Caco-2 (cell line): ENCODE data around the gene EPHB1. TPM values are rescaled to one million over a fixed set of nuclear protein-coding genes. Genes with fewer than 3 reads are reported as not detected.

Experiments used
- BruUV-seq: library from RNA; stranded (reverse); fragments of 400-500 nt; replicated peaks from 2 replicates; lab custom pipeline; 2021; lab: Mats Ljungman, UMichigan
- CTCF ChIA-PET: fragments of 300-600 bp; sonication (Branson Sonifier 250); formaldehyde crosslinking; loops from one replicate; lab custom pipeline; 2022; ENCODE audit warnings: antibody characterized with exemption; lab: Charles Lee
- POLR2A ChIA-PET: fragments of 300-600 bp; sonication (Branson Sonifier 250); formaldehyde crosslinking; loops from one replicate; lab custom pipeline; 2022; ENCODE audit warnings: antibody characterized with exemption; lab: Charles Lee
- DNase-seq, 2 experiments: peaks; one replicate each; pipeline versions ENCODE4 v3.0.0 to v3.0.0-alpha.2; 2020 to 2022
- H3K27me3 ChIP-seq: replicated peaks from 2 replicates; pipeline ENCODE4 v1.6.0; 2011; ENCODE audit warnings: low read length; ENCODE audit not compliant: control insufficient read depth, insufficient read depth
- H3K36me3 ChIP-seq: 2 replicates; pipeline ENCODE4 v1.5.1; 2011; ENCODE audit warnings: low read length; ENCODE audit not compliant: control insufficient read depth, insufficient read depth
- H3K4me1 ChIP-seq: fragments of 250-450 bp; sonication (Bioruptor Pico); 2 replicates; pipeline ENCODE4 v1.5.1; 2020; ENCODE audit warnings: mild to moderate bottlenecking
- H3K4me3 ChIP-seq: 2 replicates; pipeline ENCODE4 v1.5.1; 2011; ENCODE audit warnings: low read depth, mild to moderate bottlenecking, control low read depth, low read length
- H3K9me3 ChIP-seq: fragments of 250-450 bp; sonication (Bioruptor Pico); 2 replicates; pipeline ENCODE4 v1.5.1; 2020; ENCODE audit warnings: mild to moderate bottlenecking, moderate library complexity
- H3K27ac Mint-ChIP-seq: one replicate; pipeline ENCODE4 v1.8.0; 2022; ENCODE audit warnings: mixed read lengths; ENCODE audit not compliant: unreplicated experiment
- H3K27me3 Mint-ChIP-seq: one replicate; pipeline ENCODE4 v1.8.0; 2022; ENCODE audit warnings: mixed read lengths; ENCODE audit not compliant: insufficient read depth, unreplicated experiment
- H3K36me3 Mint-ChIP-seq: one replicate; pipeline ENCODE4 v1.8.0; 2022; ENCODE audit warnings: mild to moderate bottlenecking, mixed read lengths; ENCODE audit not compliant: insufficient read depth, unreplicated experiment
- H3K4me1 Mint-ChIP-seq: one replicate; pipeline ENCODE4 v1.8.0; 2022; ENCODE audit warnings: low read depth, mixed read lengths; ENCODE audit not compliant: unreplicated experiment
- H3K4me3 Mint-ChIP-seq: one replicate; pipeline ENCODE4 v1.8.0; 2022; ENCODE audit warnings: mild to moderate bottlenecking, moderate library complexity, mixed read lengths; ENCODE audit not compliant: unreplicated experiment
- H3K9me3 Mint-ChIP-seq: one replicate; pipeline ENCODE4 v1.8.0; 2022; ENCODE audit warnings: mixed read lengths; ENCODE audit not compliant: unreplicated experiment
- intact Hi-C: fragments of 100-400 bp; cut with micrococcal nuclease; formaldehyde crosslinking; loops from one replicate; pipeline ENCODE4 v1.10.0; 2022; ENCODE audit not compliant: unreplicated experiment
- total RNA-seq: library from RNA; stranded (reverse); gene quantifications from 2 replicates; pipeline ENCODE4 v1.2.3, GENCODE V29; 2022
- TF ChIP-seq, protein P1 (sequence below), 2 experiments: fragments of 200-600 bp in 1 of 2; IDR thresholded peaks; 1 replicate in 1 of 2; 2 replicates in 1 of 2; pipeline versions ENCODE4 v1.5.1 to v1.8.0; 2011 to 2022; ENCODE audit warnings: antibody characterized with exemption in 1 of 2, control low read depth in 1 of 2, inconsistent platforms in 1 of 2, low read depth in 1 of 2, low read length in 1 of 2, mild to moderate bottlenecking in 1 of 2, moderate library complexity in 1 of 2; ENCODE audit not compliant: insufficient read depth in 1 of 2, severe bottlenecking in 1 of 2, unreplicated experiment in 1 of 2

The EPHB1 gene
- total RNA-seq, 1 experiment from 2014 or later = 2.3 TPM

DNA sequence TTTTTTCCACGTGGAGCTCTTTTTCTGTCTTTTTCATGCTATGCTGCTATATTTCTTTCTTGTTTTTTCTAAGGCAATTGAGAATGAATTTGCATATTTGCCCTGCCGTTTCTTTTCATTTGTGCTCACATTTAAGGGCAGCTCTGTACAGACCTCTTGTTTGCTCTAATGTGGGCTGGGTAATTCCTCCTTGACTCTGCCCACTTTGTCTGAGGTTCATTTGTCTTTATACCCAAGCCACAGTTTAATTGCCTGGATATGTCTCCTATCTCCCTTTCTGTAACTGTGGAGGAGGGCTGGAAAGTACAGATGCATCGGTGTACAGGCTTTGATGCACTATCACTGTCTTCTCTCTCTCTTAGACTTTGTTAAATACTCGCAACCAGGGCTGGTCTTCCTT is 195.9 kb downstream of the EPHB1 start:
- intact Hi-C loops = no loop called here
- ChIA-PET CTCF (no interaction called here), POLR2A (no interaction called here)
- no peak overlapping the region for H3K4me3 Mint-ChIP-seq
- H3K9me3 Mint-ChIP-seq = no peaks in the 10 kb centered on the region
- no peak overlapping the region for H3K4me3 ChIP-seq
- no peaks in the 10 kb centered on the region for H3K27me3 ChIP-seq
- H3K9me3 ChIP-seq = no peaks in the 10 kb centered on the region
- TF ChIP-seq, protein P1, sequence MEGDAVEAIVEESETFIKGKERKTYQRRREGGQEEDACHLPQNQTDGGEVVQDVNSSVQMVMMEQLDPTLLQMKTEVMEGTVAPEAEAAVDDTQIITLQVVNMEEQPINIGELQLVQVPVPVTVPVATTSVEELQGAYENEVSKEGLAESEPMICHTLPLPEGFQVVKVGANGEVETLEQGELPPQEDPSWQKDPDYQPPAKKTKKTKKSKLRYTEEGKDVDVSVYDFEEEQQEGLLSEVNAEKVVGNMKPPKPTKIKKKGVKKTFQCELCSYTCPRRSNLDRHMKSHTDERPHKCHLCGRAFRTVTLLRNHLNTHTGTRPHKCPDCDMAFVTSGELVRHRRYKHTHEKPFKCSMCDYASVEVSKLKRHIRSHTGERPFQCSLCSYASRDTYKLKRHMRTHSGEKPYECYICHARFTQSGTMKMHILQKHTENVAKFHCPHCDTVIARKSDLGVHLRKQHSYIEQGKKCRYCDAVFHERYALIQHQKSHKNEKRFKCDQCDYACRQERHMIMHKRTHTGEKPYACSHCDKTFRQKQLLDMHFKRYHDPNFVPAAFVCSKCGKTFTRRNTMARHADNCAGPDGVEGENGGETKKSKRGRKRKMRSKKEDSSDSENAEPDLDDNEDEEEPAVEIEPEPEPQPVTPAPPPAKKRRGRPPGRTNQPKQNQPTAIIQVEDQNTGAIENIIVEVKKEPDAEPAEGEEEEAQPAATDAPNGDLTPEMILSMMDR (IDR thresholded peaks at IDR 0.05; ENCODE audit: insufficient read depth in 1 of 2, low read depth in 1 of 2, low read length in 1 of 2, severe bottlenecking in 1 of 2, unreplicated experiment in 1 of 2) = no peak
- no peaks in the 10 kb centered on the region for H3K36me3 Mint-ChIP-seq
- H3K4me1 Mint-ChIP-seq = no peaks in the 10 kb centered on the region
- peaks cover 3% of the 10 kb centered on the region for H3K27me3 Mint-ChIP-seq
- DNase-seq = no peak
- no TSS peak for BruUV-seq
- H3K27ac Mint-ChIP-seq = no peak overlapping the region
- H3K36me3 ChIP-seq = no peaks in the 10 kb centered on the region
- H3K4me1 ChIP-seq = no peaks in the 10 kb centered on the region

DNA sequence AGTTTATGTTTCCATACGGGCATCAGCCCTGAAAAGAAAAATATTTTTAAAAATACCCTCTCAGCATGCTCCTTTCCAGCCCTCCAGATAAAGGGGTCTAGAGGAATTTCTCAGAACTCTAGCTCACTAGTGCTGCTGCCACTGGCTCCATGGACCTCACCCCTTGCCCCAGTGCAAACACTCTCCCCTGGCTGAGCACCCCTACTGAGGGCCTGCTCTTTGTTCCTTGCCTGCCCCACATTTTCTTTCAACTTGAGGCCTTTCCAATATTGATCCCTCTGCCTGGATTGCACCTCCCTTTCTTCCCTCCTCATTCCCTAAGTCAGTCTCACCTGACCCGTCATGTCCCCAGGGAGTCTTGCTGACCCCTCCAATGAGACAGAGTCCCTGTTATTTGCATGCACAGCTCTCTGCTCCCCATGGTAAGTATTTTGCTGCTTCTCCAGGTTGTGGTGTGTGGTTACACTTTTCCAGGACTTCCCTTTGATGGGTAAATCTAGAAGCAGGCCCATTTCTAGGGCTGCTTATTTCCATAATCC is 196.5 kb downstream of the EPHB1 start:
- Histone ChIP-seq H3K36me3 (no peaks in the 10 kb centered on the region), H3K27me3 (no peaks in the 10 kb centered on the region), H3K4me3 (no peak overlapping the region), H3K9me3 (no peaks in the 10 kb centered on the region), H3K4me1 (no peaks in the 10 kb centered on the region)
- ChIA-PET CTCF (no interaction called here), POLR2A (no interaction called here)
- Mint-ChIP-seq H3K9me3 (no peaks in the 10 kb centered on the region), H3K36me3 (no peaks in the 10 kb centered on the region), H3K4me1 (no peaks in the 10 kb centered on the region), H3K27me3 (peaks cover 3% of the 10 kb centered on the region), H3K27ac (no peak overlapping the region), H3K4me3 (no peak overlapping the region)
- TF ChIP-seq, protein P1 (IDR thresholded peaks at IDR 0.05; ENCODE audit: insufficient read depth in 1 of 2, low read depth in 1 of 2, low read length in 1 of 2, severe bottlenecking in 1 of 2, unreplicated experiment in 1 of 2) = no peak
- BruUV-seq = no TSS peak
- intact Hi-C loops = no loop called here
- no peak for DNase-seq

DNA sequence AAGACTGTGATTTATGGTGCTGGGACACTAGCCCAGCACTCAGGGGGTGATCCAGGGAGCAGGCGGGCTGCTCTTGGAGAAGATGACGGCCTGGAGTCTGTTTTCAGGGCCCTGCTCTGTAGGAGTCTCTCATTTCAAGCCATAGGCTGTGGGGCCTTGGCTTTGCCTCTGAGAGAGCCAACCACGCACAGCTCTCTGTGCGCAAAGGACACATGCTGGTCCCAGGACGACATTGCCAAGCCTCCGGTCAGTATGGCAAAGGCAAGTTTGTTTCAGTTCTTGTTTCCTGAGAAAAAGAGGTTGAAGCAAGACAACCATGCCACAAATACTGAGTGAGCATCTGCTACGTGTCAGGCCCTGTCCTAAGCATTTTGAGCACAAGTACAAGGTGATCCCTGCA is 197.1 kb downstream of the EPHB1 start:
- POLR2A ChIA-PET = no interaction called here
- Mint-ChIP-seq H3K4me1 (no peaks in the 10 kb centered on the region), H3K27ac (no peak overlapping the region), H3K9me3 (no peaks in the 10 kb centered on the region), H3K36me3 (no peaks in the 10 kb centered on the region), H3K4me3 (no peak overlapping the region), H3K27me3 (peaks cover 3% of the 10 kb centered on the region)
- TF ChIP-seq, protein P1 (IDR thresholded peaks at IDR 0.05; ENCODE audit: insufficient read depth in 1 of 2, low read depth in 1 of 2, low read length in 1 of 2, severe bottlenecking in 1 of 2, unreplicated experiment in 1 of 2) = no peak
- no peaks in the 10 kb centered on the region for H3K9me3 ChIP-seq
- H3K27me3 ChIP-seq = no peaks in the 10 kb centered on the region
- H3K4me1 ChIP-seq = no peaks in the 10 kb centered on the region
- BruUV-seq = no TSS peak
- H3K36me3 ChIP-seq = no peaks in the 10 kb centered on the region
- no peak overlapping the region for H3K4me3 ChIP-seq
- CTCF ChIA-PET = no interaction called here
- intact Hi-C loops = no loop called here
- no peak for DNase-seq
